ENCODE results near the gene TBC1D9. TPM values are rescaled to one million over a fixed set of nuclear protein-coding genes. Genes with fewer than 3 reads are reported as not detected.

The TBC1D9 gene
- total and polyA plus RNA-seq, 2 of the 13 experiments (the other 11 are each of a cell fraction or from before 2014, with no cell fraction given): 11.9 to 12.2 TPM

DNA sequence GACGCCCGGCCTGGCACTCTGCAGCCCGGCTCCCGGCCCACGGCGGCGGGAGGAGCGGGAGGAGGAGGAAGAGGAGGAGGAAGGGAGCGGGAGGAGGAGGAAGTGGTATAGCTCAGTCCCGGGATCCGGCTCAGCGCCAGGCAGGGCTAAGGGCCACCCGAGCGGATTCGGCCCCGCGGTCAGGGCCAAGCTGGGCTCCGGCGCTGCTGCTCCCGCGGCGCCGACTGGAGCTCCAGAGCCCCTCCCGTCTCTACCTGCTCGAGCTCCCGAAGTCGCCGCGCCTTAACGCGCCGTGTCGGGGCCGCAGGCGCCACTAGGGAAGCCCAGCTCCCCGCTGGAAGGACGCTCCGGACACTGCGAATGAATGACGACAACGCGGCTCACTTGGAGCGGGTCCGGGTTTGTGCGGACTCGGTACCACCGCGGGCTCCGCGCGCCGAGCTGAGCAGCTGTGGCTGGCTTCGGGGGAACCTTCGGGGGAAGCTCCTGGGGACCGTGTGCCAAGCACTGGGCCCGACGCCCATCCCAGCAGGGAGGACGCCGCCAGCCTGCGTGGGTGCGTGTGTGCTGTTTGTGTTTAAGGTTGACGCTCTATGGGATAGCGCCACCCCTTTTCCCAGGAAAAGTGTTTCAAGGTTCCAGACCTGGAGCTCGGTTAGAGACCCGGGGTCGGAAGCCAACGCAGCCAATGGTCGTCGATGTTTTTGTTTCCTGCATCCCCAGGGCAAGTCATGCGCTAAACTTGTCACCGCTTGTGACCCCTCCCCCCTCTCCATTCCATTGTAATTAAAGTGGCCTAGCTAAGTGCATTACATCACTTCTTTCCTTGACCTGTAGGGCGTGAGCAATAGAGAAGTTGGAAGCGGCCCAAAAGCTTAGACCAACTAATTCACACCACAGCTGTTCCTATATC is at the start of gene TBC1D9 (continued):
- no peak for TF ChIP-seq REL (CRISPR knock-in tag; conservative IDR thresholded peaks at IDR 0.05)
- TF ChIP-seq MXD4 (CRISPR knock-in tag; IDR thresholded peaks at IDR 0.05): peak; percentile 38; the same call in 1 of the 2 replicates
- TF ChIP-seq ZNF546 (CRISPR knock-in tag; conservative IDR thresholded peaks at IDR 0.05): peak; percentile 68
- TF ChIP-seq MAFG (CRISPR knock-in tag; IDR thresholded peaks at IDR 0.05): no peak
- TF ChIP-seq, protein P1, sequence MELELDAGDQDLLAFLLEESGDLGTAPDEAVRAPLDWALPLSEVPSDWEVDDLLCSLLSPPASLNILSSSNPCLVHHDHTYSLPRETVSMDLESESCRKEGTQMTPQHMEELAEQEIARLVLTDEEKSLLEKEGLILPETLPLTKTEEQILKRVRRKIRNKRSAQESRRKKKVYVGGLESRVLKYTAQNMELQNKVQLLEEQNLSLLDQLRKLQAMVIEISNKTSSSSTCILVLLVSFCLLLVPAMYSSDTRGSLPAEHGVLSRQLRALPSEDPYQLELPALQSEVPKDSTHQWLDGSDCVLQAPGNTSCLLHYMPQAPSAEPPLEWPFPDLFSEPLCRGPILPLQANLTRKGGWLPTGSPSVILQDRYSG (CRISPR knock-in tag; IDR thresholded peaks at IDR 0.05): no peak
- TF ChIP-seq PAF1 (CRISPR knock-in tag; IDR thresholded peaks at IDR 0.05): no peak
- no peak for TF ChIP-seq ZNF496 (CRISPR knock-in tag; IDR thresholded peaks at IDR 0.05; ENCODE audit: insufficient replicate concordance)
- no peak for TF ChIP-seq PHB2 (IDR thresholded peaks at IDR 0.05; ENCODE audit: partially characterized antibody)
- TF ChIP-seq CBX2 (IDR thresholded peaks at IDR 0.05; ENCODE audit: low read depth, low read length): no peak
- TF ChIP-seq CBX2 (CRISPR knock-in tag; IDR thresholded peaks at IDR 0.05; ENCODE audit: low read depth): no peak
- TF ChIP-seq STAT5B (CRISPR knock-in tag; IDR thresholded peaks at IDR 0.05): no peak
- TF ChIP-seq TCF12 (IDR thresholded peaks at IDR 0.05): no peak
- TF ChIP-seq TCF12 (CRISPR knock-in tag; IDR thresholded peaks at IDR 0.05): 0 out of 2 replicates have a peak, but pooled peaks have one; percentile 5
- TF ChIP-seq, protein P2, sequence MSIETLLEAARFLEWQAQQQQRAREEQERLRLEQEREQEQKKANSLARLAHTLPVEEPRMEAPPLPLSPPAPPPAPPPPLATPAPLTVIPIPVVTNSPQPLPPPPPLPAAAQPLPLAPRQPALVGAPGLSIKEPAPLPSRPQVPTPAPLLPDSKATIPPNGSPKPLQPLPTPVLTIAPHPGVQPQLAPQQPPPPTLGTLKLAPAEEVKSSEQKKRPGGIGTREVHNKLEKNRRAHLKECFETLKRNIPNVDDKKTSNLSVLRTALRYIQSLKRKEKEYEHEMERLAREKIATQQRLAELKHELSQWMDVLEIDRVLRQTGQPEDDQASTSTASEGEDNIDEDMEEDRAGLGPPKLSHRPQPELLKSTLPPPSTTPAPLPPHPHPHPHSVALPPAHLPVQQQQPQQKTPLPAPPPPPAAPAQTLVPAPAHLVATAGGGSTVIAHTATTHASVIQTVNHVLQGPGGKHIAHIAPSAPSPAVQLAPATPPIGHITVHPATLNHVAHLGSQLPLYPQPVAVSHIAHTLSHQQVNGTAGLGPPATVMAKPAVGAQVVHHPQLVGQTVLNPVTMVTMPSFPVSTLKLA (IDR thresholded peaks at IDR 0.05): no peak
- no peak for TF ChIP-seq MEIS2 (CRISPR knock-in tag; IDR thresholded peaks at IDR 0.05)
- TF ChIP-seq, protein P3, sequence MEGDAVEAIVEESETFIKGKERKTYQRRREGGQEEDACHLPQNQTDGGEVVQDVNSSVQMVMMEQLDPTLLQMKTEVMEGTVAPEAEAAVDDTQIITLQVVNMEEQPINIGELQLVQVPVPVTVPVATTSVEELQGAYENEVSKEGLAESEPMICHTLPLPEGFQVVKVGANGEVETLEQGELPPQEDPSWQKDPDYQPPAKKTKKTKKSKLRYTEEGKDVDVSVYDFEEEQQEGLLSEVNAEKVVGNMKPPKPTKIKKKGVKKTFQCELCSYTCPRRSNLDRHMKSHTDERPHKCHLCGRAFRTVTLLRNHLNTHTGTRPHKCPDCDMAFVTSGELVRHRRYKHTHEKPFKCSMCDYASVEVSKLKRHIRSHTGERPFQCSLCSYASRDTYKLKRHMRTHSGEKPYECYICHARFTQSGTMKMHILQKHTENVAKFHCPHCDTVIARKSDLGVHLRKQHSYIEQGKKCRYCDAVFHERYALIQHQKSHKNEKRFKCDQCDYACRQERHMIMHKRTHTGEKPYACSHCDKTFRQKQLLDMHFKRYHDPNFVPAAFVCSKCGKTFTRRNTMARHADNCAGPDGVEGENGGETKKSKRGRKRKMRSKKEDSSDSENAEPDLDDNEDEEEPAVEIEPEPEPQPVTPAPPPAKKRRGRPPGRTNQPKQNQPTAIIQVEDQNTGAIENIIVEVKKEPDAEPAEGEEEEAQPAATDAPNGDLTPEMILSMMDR (CRISPR knock-in tag; IDR thresholded peaks at IDR 0.05): peak; percentile 68
- no peak for TF ChIP-seq PRPF4 (IDR thresholded peaks at IDR 0.05; ENCODE audit: low read depth, low read length, poor library complexity, severe bottlenecking)
- peak; percentile 65; the same call in 1 of the 2 replicates for TF ChIP-seq FOXC1 (CRISPR knock-in tag; IDR thresholded peaks at IDR 0.05; ENCODE audit: borderline replicate concordance)
- 0 out of 2 replicates have a peak, but pooled peaks have one; percentile 39 for TF ChIP-seq ADNP (CRISPR knock-in tag; IDR thresholded peaks at IDR 0.05)
- no peak; the same call in none of the 2 replicates for TF ChIP-seq FOXA3 (CRISPR knock-in tag; IDR thresholded peaks at IDR 0.05)
- TF ChIP-seq, protein P4, sequence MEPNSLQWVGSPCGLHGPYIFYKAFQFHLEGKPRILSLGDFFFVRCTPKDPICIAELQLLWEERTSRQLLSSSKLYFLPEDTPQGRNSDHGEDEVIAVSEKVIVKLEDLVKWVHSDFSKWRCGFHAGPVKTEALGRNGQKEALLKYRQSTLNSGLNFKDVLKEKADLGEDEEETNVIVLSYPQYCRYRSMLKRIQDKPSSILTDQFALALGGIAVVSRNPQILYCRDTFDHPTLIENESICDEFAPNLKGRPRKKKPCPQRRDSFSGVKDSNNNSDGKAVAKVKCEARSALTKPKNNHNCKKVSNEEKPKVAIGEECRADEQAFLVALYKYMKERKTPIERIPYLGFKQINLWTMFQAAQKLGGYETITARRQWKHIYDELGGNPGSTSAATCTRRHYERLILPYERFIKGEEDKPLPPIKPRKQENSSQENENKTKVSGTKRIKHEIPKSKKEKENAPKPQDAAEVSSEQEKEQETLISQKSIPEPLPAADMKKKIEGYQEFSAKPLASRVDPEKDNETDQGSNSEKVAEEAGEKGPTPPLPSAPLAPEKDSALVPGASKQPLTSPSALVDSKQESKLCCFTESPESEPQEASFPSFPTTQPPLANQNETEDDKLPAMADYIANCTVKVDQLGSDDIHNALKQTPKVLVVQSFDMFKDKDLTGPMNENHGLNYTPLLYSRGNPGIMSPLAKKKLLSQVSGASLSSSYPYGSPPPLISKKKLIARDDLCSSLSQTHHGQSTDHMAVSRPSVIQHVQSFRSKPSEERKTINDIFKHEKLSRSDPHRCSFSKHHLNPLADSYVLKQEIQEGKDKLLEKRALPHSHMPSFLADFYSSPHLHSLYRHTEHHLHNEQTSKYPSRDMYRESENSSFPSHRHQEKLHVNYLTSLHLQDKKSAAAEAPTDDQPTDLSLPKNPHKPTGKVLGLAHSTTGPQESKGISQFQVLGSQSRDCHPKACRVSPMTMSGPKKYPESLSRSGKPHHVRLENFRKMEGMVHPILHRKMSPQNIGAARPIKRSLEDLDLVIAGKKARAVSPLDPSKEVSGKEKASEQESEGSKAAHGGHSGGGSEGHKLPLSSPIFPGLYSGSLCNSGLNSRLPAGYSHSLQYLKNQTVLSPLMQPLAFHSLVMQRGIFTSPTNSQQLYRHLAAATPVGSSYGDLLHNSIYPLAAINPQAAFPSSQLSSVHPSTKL (CRISPR knock-in tag; IDR thresholded peaks at IDR 0.05): peak; percentile 63
- TF ChIP-seq ZBTB20 (CRISPR knock-in tag; IDR thresholded peaks at IDR 0.05; ENCODE audit: borderline replicate concordance, low read depth): peak; percentile 43; the same call in 1 of the 2 replicates

All from HepG2 (cell line).